GM12878 (cell line): ENCODE results near the gene PRSS57. TPM values are rescaled to one million over a fixed set of nuclear protein-coding genes. Genes with fewer than 3 reads are reported as not detected.

ENCODE experiments used
- ATAC-seq: fragments of 200-7000 bp; cut with Tn5 transposase; 3 replicates; pipeline ENCODE4 v1.9.1; 2020; ENCODE audit warnings: mild to moderate bottlenecking, moderate library complexity
- BruUV-seq: library from RNA; stranded (reverse); fragments of 400-500 nt; replicated peaks from 2 replicates; lab custom pipeline; 2021; lab: Mats Ljungman, UMichigan
- CTCF ChIA-PET: fragments of 300-600 bp; sonication (Branson Sonifier 250); formaldehyde crosslinking; extraction: SDS; loops from one replicate; lab custom pipeline; 2021; ENCODE audit warnings: inconsistent platforms; lab: Yijun Ruan, JAX
- POLR2A ChIA-PET: fragments of 350-600 bp; formaldehyde crosslinking; extraction: SDS; loops from one replicate; lab custom pipeline; 2021; ENCODE audit warnings: inconsistent platforms; lab: Charles Lee
- RAD21 ChIA-PET: fragments of 300-600 bp; sonication (Branson Sonifier 250); formaldehyde crosslinking; loops from one replicate; lab custom pipeline; 2023; ENCODE audit warnings: antibody characterized with exemption; ENCODE audit not compliant: unreplicated experiment; lab: Charles Lee
- SMC1A ChIA-PET: fragments of 300-600 bp; sonication (Branson Sonifier 250); formaldehyde crosslinking; loops from one replicate; lab custom pipeline; 2023; ENCODE audit not compliant: unreplicated experiment, uncharacterized antibody; lab: Charles Lee
- DNase-seq: peaks from one replicate; pipeline ENCODE4 v3.0.0-alpha.2; 2011; ENCODE audit warnings: low read depth, low spot score
- FAIRE-seq: peaks from 3 replicates; lab custom pipeline; 2011; peaks lifted over from hg19 to GRCh38; lab: Jason Lieb, UNC
- H2AFZ ChIP-seq: 2 replicates; pipeline ENCODE4 v1.6.0; 2011; ENCODE audit warnings: low read depth, low read length, control low read depth; ENCODE audit not compliant: control insufficient read depth
- H3K27ac ChIP-seq: 2 replicates; pipeline ENCODE4 v1.5.1; 2011; ENCODE audit warnings: control low read depth; ENCODE audit not compliant: control insufficient read depth, insufficient read depth
- H3K27me3 ChIP-seq, 2 experiments: replicated peaks in 1 of 2; 2 replicates each; pipeline versions ENCODE4 v1.6.0 to v1.6.1; 2011; ENCODE audit warnings: low read length in 1 of 2; ENCODE audit not compliant: control insufficient read depth in 2 of 2, insufficient read depth in 2 of 2
- H3K36me3 ChIP-seq, 2 experiments: 2 replicates each; pipeline ENCODE4 v1.5.1; 2011; ENCODE audit warnings: low read length in 1 of 2; ENCODE audit not compliant: control insufficient read depth in 2 of 2, insufficient read depth in 2 of 2
- H3K4me1 ChIP-seq: 2 replicates; pipeline ENCODE4 v1.6.1; 2011; ENCODE audit warnings: mild to moderate bottlenecking, low read length, moderate library complexity, mixed read lengths; ENCODE audit not compliant: control insufficient read depth, insufficient read depth
- H3K4me2 ChIP-seq: 2 replicates; pipeline ENCODE4 v1.6.0; 2011; ENCODE audit warnings: control low read depth; ENCODE audit not compliant: control insufficient read depth, insufficient read depth
- H3K4me3 ChIP-seq: fragments of 200-600 bp; sonication (generic); 2 replicates; pipeline ENCODE4 v1.5.1; 2016
- H3K79me2 ChIP-seq: 2 replicates; pipeline ENCODE4 v1.6.0; 2011; ENCODE audit warnings: low read length; ENCODE audit not compliant: control insufficient read depth, insufficient read depth
- H3K9ac ChIP-seq: 2 replicates; pipeline ENCODE4 v1.8.0; 2011; ENCODE audit warnings: low read length, control low read depth, mixed read lengths; ENCODE audit not compliant: control insufficient read depth, insufficient read depth
- H3K9me3 ChIP-seq: replicated peaks from 3 replicates; pipeline ENCODE4 v1.5.1; 2011; ENCODE audit warnings: mild to moderate bottlenecking, low read length; ENCODE audit not compliant: control insufficient read depth, insufficient read depth
- H4K20me1 ChIP-seq: 2 replicates; pipeline ENCODE4 v1.6.0; 2011; ENCODE audit not compliant: control insufficient read depth, insufficient read depth
- BHLHE40 ChIP-seq, 2 experiments: fragments of 450-650 bp in 1 of 2; IDR thresholded peaks; 2 replicates each; pipeline ENCODE4 v1.6.1; 2011 to 2017; ENCODE audit warnings: low read depth in 2 of 2, borderline replicate concordance in 1 of 2, improper control_type of control experiment in 1 of 2, low read length in 1 of 2, mild to moderate bottlenecking in 1 of 2
- BMI1 ChIP-seq: fragments of 450-650 bp; IDR thresholded peaks from 2 replicates; pipeline ENCODE4 v1.6.1; 2016; ENCODE audit warnings: mild to moderate bottlenecking, moderate library complexity, borderline replicate concordance
- CBX5 ChIP-seq: sonication (generic); IDR thresholded peaks from 2 replicates; pipeline ENCODE4 v1.6.1; 2016; ENCODE audit warnings: low read depth, moderate library complexity, mild to moderate bottlenecking, inconsistent platforms
- GATAD2B ChIP-seq: fragments of 450-650 bp; conservative IDR thresholded peaks from 2 replicates; pipeline ENCODE4 v1.6.1; 2017; ENCODE audit warnings: low read depth, mild to moderate bottlenecking, moderate library complexity
- IKZF1 ChIP-seq: fragments of 450-650 bp; conservative IDR thresholded peaks from 2 replicates; pipeline ENCODE4 v1.6.1; 2017; ENCODE audit warnings: antibody characterized with exemption, mild to moderate bottlenecking
- NFYB ChIP-seq: IDR thresholded peaks from 2 replicates; pipeline ENCODE4 v1.6.1; 2011; ENCODE audit warnings: low read depth, mild to moderate bottlenecking, low read length, improper control_type of control experiment, moderate library complexity; ENCODE audit not compliant: insufficient read depth
- RUNX3 ChIP-seq: IDR thresholded peaks from 2 replicates; pipeline ENCODE4 v1.6.1; 2012; ENCODE audit warnings: low read length, inconsistent platforms
- WGBS: methylation state at CpG from one replicate; pipeline ENCODE4 v1.1.6; 2016; ENCODE audit warnings: low lambda C conversion rate; ENCODE audit not compliant: insufficient replicate concordance, insufficient coverage; ENCODE audit errors: missing lambda C conversion rate; 5-methylcytosine and 5-hydroxymethylcytosine counted together
- in situ Hi-C: fragments of 300-500 bp; cut with MboI; formaldehyde crosslinking; loops from 9 replicates; pipeline ENCODE4 v1.14.3; 2018; ENCODE audit warnings: mixed read lengths
- intact Hi-C: fragments of 100-400 bp; cut with micrococcal nuclease; formaldehyde crosslinking; loops from one replicate; pipeline ENCODE4 v1.14.2; 2022; ENCODE audit not compliant: unreplicated experiment
- polyA plus RNA-seq, 11 experiments: library from polyadenylated mRNA; depleted of rRNA in 4 of 11; unstranded in 6 of 11; stranded (reverse) in 5 of 11; fragments of >200 nt; fragmentation: Nextera tagmentation in 4 of 11; fragmentation: Illumina TruSeq in 1 of 11; extraction: Ambion mirVana in 4 of 11; extraction: Trizol in 1 of 11; gene quantifications; 1 replicate in 1 of 11; 2 replicates in 10 of 11; pipeline versions ENCODE4 v1.2.1 to v1.2.3, GENCODE V29; 2011 to 2016; ENCODE audit warnings: inconsistent platforms in 2 of 11, missing spikeins in 2 of 11, low read depth in 1 of 11
- total RNA-seq, 4 experiments: library from RNA; depleted of rRNA in 3 of 4; stranded (reverse); fragments of >200 nt in 3 of 4; fragmentation: Illumina TruSeq in 1 of 4; extraction: Trizol in 1 of 4; gene quantifications; 2 replicates each; pipeline versions ENCODE4 v1.2.1 to v1.2.3, GENCODE V29; 2013 to 2021

PRSS57 gene
- total and polyA plus RNA-seq, 10 of the 15 experiments (the other 5 are each of a cell fraction or from before 2014, with no cell fraction given) = not detected

DNA sequence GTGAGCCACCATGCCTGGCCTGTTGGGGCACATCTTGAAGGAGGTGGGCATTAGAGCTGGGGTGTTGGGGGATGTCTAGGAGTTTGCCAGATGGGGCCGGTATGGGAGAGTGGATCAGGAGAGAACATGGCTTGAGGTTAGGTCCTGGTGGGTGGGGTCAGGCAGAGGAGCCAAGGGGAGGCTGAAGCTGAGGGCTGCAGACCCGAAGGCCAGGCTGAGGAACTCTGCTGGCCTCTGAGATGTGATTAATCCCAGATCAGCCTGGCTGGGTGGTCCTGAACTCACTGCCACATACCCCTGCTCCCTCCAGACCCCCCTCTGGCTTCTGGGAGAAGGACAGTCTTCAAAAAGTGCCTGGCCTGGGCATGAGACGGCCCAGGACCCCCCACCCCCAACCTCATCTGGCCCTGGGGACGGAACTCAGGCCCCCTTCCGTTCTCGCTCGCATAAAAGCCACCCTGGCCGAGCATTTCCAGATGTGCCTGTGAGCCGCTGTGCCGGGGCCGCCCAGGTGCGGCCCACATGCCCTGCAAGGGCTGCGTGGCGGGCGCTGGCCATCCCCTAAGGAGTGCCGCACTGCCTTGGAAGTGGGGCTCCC is 16.4 kb downstream of the PRSS57 start (continued):
- TF ChIP-seq NFYB (no peak), BHLHE40 (IDR thresholded peaks at IDR 0.05; ENCODE audit: borderline replicate concordance in 1 of 2, low read depth in 2 of 2, low read length in 1 of 2) (no peak), CBX5 (no peak)
- TF ChIP-seq, all 136 proteins: peak for 0

DNA sequence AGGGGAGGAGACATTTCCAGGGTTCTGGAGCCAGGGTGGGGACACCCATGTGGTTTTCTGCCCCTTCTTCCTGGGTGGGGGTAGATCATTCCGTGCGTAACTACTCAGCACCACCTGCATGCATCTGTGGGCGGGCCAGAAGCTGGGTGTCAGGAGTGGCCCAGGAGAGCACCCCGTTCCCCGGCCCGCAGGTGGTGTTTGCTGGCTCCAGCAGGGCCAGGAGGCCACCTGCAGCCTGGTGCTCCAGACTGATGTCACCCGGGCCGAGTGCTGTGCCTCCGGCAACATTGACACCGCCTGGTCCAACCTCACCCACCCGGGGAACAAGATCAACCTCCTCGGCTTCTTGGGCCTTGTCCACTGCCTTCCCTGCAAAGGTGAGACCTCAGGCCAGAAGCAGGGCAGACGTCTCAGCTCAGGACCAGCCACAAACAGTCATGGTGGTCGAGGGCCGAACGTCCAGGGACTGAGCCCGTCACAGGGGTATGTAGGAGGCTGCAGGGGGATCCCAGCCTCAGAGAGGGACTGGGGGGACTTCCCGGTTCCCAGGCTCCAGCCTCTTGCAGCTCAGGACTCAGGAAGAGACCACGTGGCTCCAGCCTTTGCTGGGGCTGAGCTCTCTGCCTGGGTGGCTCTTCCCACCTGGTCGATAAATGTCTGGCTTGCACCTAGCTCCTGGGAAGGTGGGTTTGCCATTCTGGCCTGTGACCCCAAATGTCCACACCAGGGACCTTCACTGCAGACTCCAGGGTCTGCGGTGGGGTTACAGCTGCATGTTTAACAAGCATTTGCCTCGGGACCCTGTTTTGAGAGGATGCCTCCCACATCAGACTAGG is 17.4 kb downstream of the PRSS57 start:
- POLR2A ChIA-PET = interaction anchor here (1.5 kb wide), 1 partner anchor 56 kb away, joined by 4 read pairs; no protein-coding TSS in a partner anchor
- 40% methylated on average over 22 of the region's 22 CpGs for WGBS
- FAIRE-seq = no peak

More for the DNA sequence above, 17.4 kb downstream of the PRSS57 start:
- 0 out of 2 replicates have a peak, but pooled peaks have one; percentile 13 for TF ChIP-seq GATAD2B
- TF ChIP-seq RUNX3 = peak; percentile 13; the same call in 1 of the 2 replicates
- no peak for TF ChIP-seq BMI1
- TF ChIP-seq IKZF1 = 0 out of 2 replicates have a peak, but pooled peaks have one; percentile 28
- ATAC-seq (no peak), DNase-seq (no peak)
- Histone ChIP-seq H3K27ac (no peak overlapping the region), H2AFZ (no peak overlapping the region), H3K79me2 (no peaks in the 10 kb centered on the region), H3K27me3 (no peaks in the 10 kb centered on the region), H3K4me1 (peaks cover 22% of the 10 kb centered on the region), H4K20me1 (no peaks in the 10 kb centered on the region; the same call in 1 of the 2 replicates), H3K4me2 (peak overlapping the region; percentile 38; the same call in 1 of the 2 replicates), H3K4me3 (no peak overlapping the region), H3K9ac (no peak overlapping the region), H3K9me3 (no peaks in the 10 kb centered on the region), H3K36me3 (no peaks in the 10 kb centered on the region)
- CTCF ChIA-PET = interaction anchor here (0.8 to 1.9 kb wide), 2 partner anchors 56 to 59 kb away, joined by 4 to 10 read pairs; no protein-coding TSS in a partner anchor
- RAD21 ChIA-PET = interaction anchor here (1.3 kb wide), 1 partner anchor 56 kb away, joined by 4 read pairs; no protein-coding TSS in a partner anchor
- in situ Hi-C loops (no loop called here), intact Hi-C loops (no loop called here)
- TSS peak; percentile 56 for BruUV-seq
- SMC1A ChIA-PET = interaction anchor here (0.6 to 1.4 kb wide), 5 partner anchors 45 to 273 kb away, joined by 3 to 5 read pairs (median 3); no protein-coding TSS in a partner anchor
